Gastroesophageal sphincter (tissue), 3 donors: ENCODE data around the gene PRSS8.

ENCODE experiments used
- CTCF ChIP-seq, 4 experiments: fragments of 200-600 bp in 2 of 4; fragments of 450-650 bp in 2 of 4; sonication (generic) in 1 of 4; IDR thresholded peaks; one replicate each; pipeline ENCODE4 v1.5.1; 2017 to 2019; ENCODE audit warnings: antibody characterized with exemption in 4 of 4, mild to moderate bottlenecking in 2 of 4, moderate library complexity in 2 of 4
- POLR2A ChIP-seq, 2 donors: fragments of 450-650 bp; IDR thresholded peaks; one replicate each; pipeline ENCODE4 v1.6.1; 2017; ENCODE audit warnings: antibody characterized with exemption in 2 of 2, mild to moderate bottlenecking in 2 of 2, moderate library complexity in 1 of 2

- no peak for TF ChIP-seq CTCF (IDR thresholded peaks at IDR 0.05)
- TF ChIP-seq POLR2A (IDR thresholded peaks at IDR 0.05): no peak
Observed at GRCh38 chr16:31086629-31086906, 49.0 kb downstream of the PRSS8 start.
